Erythroblast (primary cell): ENCODE measurements around the gene PER3.

Experiments
- GATA1 ChIP-seq: IDR thresholded peaks from 2 replicates; pipeline ENCODE4 v1.6.1; 2011; ENCODE audit warnings: low read depth, mild to moderate bottlenecking, control low read depth, low read length, moderate library complexity
- POLR2A ChIP-seq: IDR thresholded peaks from 2 replicates; pipeline ENCODE4 v1.6.1; 2011; ENCODE audit warnings: mild to moderate bottlenecking, low read length

DNA sequence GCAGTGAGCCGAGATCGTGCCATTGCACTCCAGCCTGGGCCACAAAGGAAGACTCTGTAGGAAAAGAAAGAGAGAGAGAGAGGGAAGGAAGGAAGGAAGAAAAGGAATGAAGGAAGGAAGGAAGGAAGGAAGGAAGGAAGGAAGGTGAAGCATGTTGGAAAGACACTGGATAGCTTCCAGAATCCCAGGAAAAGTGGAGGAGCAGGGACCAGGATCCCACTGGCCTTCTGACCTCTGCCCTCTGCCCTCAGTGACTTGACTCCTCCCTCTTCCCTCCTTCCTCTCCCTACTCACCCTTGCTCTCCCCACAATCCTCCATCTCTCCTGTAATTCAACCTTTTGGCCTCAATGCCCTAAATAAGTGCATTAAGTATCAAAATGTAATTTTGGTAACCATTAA, 72.9 kb downstream of the PER3 start:
- TF ChIP-seq POLR2A (no peak), GATA1 (no peak)
